ENCODE results near the gene GCNT1. TPM values are rescaled to one million over a fixed set of nuclear protein-coding genes. Genes with fewer than 3 reads are reported as not detected.
"Not testable (repeated sequence)": the region's sequence is repeated elsewhere in the genome, so short reads cannot be mapped to it uniquely, and the experiment has no call there.

GCNT1 gene
- total and polyA plus RNA-seq, 9 donors, result 0.90 to 5.9 (median 3.0) TPM

DNA sequence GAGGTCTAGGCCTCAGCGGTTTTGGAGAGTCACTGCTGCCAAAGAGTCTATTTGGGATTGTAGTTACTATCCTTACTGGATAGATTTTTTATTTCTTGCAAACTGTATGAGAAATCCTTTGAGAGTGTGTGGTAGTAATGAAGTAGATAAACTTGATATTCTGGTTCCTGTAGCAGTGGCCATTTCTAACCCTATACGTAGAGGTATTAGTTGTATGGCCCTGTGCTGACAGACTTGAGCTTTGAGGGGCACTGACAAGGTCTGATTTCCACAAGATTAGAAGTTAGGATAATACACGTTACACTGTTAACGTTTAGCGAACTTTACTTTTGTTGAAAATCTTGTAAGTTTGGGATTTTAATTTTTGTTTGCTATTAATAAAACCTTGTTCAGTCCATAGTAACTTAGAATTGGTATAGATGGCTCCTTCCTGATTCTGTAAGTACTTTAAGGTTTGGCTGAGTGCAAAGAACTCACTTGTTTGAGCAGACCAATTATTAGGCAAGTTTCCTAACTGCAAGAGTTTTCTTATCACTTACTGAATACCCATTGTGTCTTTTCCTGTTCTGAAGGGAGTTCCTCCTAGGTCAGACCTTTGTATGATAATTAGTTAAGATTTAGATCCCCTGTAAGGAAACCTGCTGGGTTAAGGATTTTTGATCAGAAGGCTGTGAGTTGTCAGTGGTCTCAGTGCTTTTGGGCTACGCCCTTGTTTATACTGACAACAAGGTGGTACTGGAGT is 31.4 kb downstream of the GCNT1 start:
- intact Hi-C loops (cut with DNase I), result no loop called here
- Histone ChIP-seq H3K4me1 (ENCODE audit: insufficient read depth) (no peaks in the 10 kb centered on the region), H3K9me3 (no peaks in the 10 kb centered on the region), H3K36me3 (no peaks in the 10 kb centered on the region), H3K27ac (no peak overlapping the region), H3K27me3 (no peaks in the 10 kb centered on the region), H3K4me3 (no peak overlapping the region)
- TF ChIP-seq, protein P1, sequence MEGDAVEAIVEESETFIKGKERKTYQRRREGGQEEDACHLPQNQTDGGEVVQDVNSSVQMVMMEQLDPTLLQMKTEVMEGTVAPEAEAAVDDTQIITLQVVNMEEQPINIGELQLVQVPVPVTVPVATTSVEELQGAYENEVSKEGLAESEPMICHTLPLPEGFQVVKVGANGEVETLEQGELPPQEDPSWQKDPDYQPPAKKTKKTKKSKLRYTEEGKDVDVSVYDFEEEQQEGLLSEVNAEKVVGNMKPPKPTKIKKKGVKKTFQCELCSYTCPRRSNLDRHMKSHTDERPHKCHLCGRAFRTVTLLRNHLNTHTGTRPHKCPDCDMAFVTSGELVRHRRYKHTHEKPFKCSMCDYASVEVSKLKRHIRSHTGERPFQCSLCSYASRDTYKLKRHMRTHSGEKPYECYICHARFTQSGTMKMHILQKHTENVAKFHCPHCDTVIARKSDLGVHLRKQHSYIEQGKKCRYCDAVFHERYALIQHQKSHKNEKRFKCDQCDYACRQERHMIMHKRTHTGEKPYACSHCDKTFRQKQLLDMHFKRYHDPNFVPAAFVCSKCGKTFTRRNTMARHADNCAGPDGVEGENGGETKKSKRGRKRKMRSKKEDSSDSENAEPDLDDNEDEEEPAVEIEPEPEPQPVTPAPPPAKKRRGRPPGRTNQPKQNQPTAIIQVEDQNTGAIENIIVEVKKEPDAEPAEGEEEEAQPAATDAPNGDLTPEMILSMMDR (IDR thresholded peaks at IDR 0.05), result no peak
- no peak for TF ChIP-seq POLR2A (IDR thresholded peaks at IDR 0.05)
- TF ChIP-seq EP300 (IDR thresholded peaks at IDR 0.05), result no peak
- DNase-seq, result no peak
- 90 to 92% (median 91%) methylated on average over 6 of the region's 6 CpGs for WGBS, 3 donors

DNA sequence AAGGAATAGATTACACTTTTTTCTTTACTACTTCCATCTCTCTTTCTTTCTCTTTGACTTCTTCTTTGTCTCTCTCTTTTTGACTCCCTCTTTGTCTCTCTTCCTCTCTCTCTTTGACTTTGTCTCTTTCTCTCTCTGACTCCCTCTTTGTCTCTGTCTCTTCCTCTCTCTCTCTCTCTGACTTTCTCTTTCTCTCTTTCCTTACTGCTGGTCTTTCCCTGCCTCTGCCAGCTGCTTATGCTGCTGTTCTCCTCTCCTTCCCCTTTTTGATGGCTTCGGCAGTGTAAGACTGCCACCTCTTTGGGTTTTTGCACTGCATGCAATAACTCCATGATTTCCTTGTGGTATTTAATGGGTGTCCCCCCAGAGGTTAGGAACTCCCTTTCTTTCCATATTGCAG is 32.1 kb downstream of the GCNT1 start:
- H3K9me3 ChIP-seq; DNase-seq; intact Hi-C loops (cut with DNase I); H3K27me3 ChIP-seq; H3K36me3 ChIP-seq; H3K4me3 ChIP-seq; H3K4me1 ChIP-seq (ENCODE audit: insufficient read depth); H3K27ac ChIP-seq: not testable (repeated sequence)
- 82 to 90% (median 87%) methylated on average over 1 of the region's 1 CpG for WGBS, 3 donors

DNA sequence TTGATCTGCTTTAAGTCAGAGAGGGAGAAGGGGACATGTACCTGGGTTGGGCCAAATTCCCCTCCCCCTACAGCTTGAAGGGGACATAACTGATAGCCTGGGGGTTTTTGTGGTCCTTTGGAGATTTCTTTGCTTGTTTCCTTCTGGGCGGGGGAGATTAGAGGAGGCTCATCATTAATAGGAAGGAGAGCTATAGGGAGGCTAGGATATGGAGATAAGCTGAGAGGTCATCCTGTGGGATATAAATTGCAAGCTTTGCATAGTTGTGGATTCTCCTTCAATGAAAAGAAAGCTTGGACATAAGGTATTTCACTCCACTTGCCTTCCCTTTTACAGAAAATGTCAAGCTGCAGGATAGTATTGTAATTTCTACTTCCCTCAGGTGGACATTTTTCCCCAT is 34.5 kb downstream of the GCNT1 start:
- intact Hi-C loops (cut with DNase I); H3K27ac ChIP-seq; DNase-seq; H3K9me3 ChIP-seq; H3K36me3 ChIP-seq; H3K4me3 ChIP-seq; H3K4me1 ChIP-seq (ENCODE audit: insufficient read depth); H3K27me3 ChIP-seq: not testable (repeated sequence)
- 25 to 49% (median 31%) methylated on average over 1 of the region's 1 CpG for WGBS, 3 donors

DNA sequence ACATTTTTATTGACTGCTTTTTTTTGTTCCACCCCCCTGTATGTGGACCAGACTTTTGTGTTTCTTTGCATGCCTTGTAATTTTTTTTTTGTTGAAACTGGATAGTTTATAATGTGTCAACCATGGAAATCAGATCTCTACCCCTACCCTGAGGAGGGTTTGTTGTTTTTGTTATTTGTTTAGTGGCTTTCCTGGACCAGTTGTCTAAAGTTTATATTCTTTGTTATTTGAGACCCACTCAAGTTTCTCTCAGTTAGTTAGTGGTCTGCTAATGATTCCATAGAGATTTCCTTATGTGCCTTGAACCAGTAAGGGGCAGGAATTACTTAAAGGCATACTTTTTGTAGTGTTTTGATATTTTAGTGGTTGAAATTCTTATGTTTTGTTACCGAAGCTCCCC is 41.1 kb downstream of the GCNT1 start:
- H3K27me3 ChIP-seq, result no peaks in the 10 kb centered on the region
- H3K36me3 ChIP-seq, result no peaks in the 10 kb centered on the region
- DNase-seq, result no peak
- H3K9me3 ChIP-seq, result no peaks in the 10 kb centered on the region
- no peaks in the 10 kb centered on the region for H3K4me1 ChIP-seq (ENCODE audit: insufficient read depth)
- no peak overlapping the region for H3K27ac ChIP-seq
- intact Hi-C loops (cut with DNase I), result no loop called here
- H3K4me3 ChIP-seq, result no peak overlapping the region
- 80 to 95% (median 88%) methylated on average over 1 of the region's 1 CpG for WGBS, 3 donors
- TF ChIP-seq EP300 (IDR thresholded peaks at IDR 0.05) (no peak), POLR2A (IDR thresholded peaks at IDR 0.05) (no peak)
- TF ChIP-seq, protein P1 (IDR thresholded peaks at IDR 0.05), result no peak

DNA sequence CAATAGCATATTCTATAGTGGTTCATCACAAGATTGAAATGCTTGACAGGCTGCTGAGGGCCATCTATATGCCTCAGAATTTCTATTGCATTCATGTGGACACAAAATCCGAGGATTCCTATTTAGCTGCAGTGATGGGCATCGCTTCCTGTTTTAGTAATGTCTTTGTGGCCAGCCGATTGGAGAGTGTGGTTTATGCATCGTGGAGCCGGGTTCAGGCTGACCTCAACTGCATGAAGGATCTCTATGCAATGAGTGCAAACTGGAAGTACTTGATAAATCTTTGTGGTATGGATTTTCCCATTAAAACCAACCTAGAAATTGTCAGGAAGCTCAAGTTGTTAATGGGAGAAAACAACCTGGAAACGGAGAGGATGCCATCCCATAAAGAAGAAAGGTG is 43.8 kb downstream of the GCNT1 start:
- no peak for TF ChIP-seq POLR2A (IDR thresholded peaks at IDR 0.05)
- TF ChIP-seq EP300 (IDR thresholded peaks at IDR 0.05), result no peak
- TF ChIP-seq, protein P1 (IDR thresholded peaks at IDR 0.05), result no peak
- H3K4me1 ChIP-seq (ENCODE audit: insufficient read depth), result no peaks in the 10 kb centered on the region
- no peaks in the 10 kb centered on the region for H3K36me3 ChIP-seq
- H3K4me3 ChIP-seq, result no peak overlapping the region
- no peaks in the 10 kb centered on the region for H3K9me3 ChIP-seq
- intact Hi-C loops (cut with DNase I), result no loop called here
- no peaks in the 10 kb centered on the region for H3K27me3 ChIP-seq
- WGBS, 3 donors, result 88 to 94% (median 89%) methylated on average over 6 of the region's 6 CpGs
- DNase-seq, result no peak
- no peak overlapping the region for H3K27ac ChIP-seq

Data from ovary (tissue), 9 donors.